SHP77 (cell line): ENCODE data around the gene THRA.

Experiments
- DNase-seq, 2 experiments: peaks; one replicate each; lab custom pipeline; 2025; lab: John Stamatoyannopoulos, UW

The THRA gene

GRCh38 chr17:40062329-40063186 lies at the start of gene THRA:
Gene THRA, plus strand, starts transcription at chr17:40062965. Its CDS starts 11,524 bp downstream, at chr17:40074489.
- peak; percentile 7 to 53 for DNase-seq

GRCh38 chr17:40014375-40014980 lies 48.3 kb upstream of the THRA start:
- DNase-seq, result peak in 1 of 2 experiments; percentile 10

- peak; percentile 50 to 75 for DNase-seq
Measured at GRCh38 chr17:40015005-40015997, 47.5 kb upstream of the THRA start, which contains the start of gene CSF3. Gene CSF3, plus strand, starts transcription at chr17:40015440. Its CDS starts 35 bp downstream, at chr17:40015475.

- no peak for DNase-seq
Measured at GRCh38 chr17:40015998-40016985, 46.5 kb upstream of the THRA start.

GRCh38 chr17:40017422-40018080 lies 45.2 kb upstream of the THRA start:
- DNase-seq, result no peak

- no peak for DNase-seq
Measured at GRCh38 chr17:40018211-40019121, 44.3 kb upstream of the THRA start.

- DNase-seq, result no peak
Measured at GRCh38 chr17:40019140-40019991, 43.4 kb upstream of the THRA start.

- no peak for DNase-seq
Measured at GRCh38 chr17:40020146-40020545, 42.6 kb upstream of the THRA start.

- DNase-seq, result no peak
Measured at GRCh38 chr17:40021451-40021971, 41.3 kb upstream of the THRA start.

GRCh38 chr17:40022497-40022896 lies 40.3 kb upstream of the THRA start:
- no peak for DNase-seq

- DNase-seq, result no peak
Measured at GRCh38 chr17:40022961-40023541, 39.7 kb upstream of the THRA start.

GRCh38 chr17:40023590-40024292 lies 39.0 kb upstream of the THRA start:
- peak in 1 of 2 experiments; percentile 37 for DNase-seq

- DNase-seq, result no peak
Measured at GRCh38 chr17:40024901-40025300, 37.9 kb upstream of the THRA start.

GRCh38 chr17:40025559-40025958 lies 37.2 kb upstream of the THRA start:
- DNase-seq, result no peak

- peak; percentile 76 to 78 for DNase-seq
Measured at GRCh38 chr17:40025991-40026815, 36.6 kb upstream of the THRA start.
